ENCODE data around the gene ROGDI. TPM values are rescaled to one million over a fixed set of nuclear protein-coding genes. Genes with fewer than 3 reads are reported as not detected.
A peak's percentile ranks its signal among the peaks of the same experiment; 100 is the strongest.

Gene ROGDI
- total and polyA plus RNA-seq, 9 of the 15 experiments (the other 6 are each of a cell fraction or from before 2014, with no cell fraction given): 0.97 to 37.3 (median 16.5) TPM

DNA sequence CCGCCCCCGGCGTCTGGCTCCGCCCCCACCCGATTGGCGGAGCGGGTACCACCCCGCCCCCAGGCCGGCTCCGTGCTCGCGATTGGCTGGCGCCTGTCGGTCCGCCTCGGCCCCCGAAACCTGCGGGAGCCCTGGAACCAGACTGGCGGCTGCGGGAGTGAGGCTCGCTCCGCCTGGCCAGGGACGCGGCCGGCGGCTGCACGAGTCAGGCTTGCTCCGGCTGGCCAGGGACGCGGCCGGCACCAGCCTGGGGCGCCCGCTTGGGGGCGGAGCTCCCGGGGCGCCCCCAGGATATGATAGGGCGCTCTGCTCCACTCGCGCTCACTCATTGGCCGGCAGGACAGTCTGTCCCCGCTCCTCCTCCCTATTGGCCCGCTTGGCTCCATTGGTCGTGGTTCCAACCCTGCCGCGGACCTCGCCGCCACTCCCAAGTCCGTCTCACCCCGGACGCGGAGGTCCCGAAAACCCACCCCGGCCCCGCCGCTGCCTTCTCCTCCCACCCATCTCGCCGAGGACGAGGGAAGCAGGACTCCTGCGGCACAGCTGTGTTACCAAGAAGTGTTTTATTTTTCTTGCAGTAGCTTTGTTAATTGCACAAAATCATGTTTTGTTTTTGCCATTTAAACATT is 340 bp upstream of the ROGDI start (continued):
- TF ChIP-seq, protein P1, sequence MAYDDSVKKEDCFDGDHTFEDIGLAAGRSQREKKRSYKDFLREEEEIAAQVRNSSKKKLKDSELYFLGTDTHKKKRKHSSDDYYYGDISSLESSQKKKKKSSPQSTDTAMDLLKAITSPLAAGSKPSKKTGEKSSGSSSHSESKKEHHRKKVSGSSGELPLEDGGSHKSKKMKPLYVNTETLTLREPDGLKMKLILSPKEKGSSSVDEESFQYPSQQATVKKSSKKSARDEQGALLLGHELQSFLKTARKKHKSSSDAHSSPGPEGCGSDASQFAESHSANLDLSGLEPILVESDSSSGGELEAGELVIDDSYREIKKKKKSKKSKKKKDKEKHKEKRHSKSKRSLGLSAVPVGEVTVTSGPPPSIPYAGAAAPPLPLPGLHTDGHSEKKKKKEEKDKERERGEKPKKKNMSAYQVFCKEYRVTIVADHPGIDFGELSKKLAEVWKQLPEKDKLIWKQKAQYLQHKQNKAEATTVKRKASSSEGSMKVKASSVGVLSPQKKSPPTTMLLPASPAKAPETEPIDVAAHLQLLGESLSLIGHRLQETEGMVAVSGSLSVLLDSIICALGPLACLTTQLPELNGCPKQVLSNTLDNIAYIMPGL (CRISPR knock-in tag; IDR thresholded peaks at IDR 0.05): no peak
- TF ChIP-seq, protein P2, sequence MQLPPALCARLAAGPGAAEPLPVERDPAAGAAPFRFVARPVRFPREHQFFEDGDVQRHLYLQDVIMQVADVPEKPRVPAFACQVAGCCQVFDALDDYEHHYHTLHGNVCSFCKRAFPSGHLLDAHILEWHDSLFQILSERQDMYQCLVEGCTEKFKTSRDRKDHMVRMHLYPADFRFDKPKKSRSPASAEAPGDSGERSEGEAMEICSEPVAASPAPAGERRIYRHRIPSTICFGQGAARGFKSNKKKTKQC (CRISPR knock-in tag; IDR thresholded peaks at IDR 0.05): no peak
- TF ChIP-seq ZNF668 (CRISPR knock-in tag; IDR thresholded peaks at IDR 0.05) (no peak), KLF6 (CRISPR knock-in tag; IDR thresholded peaks at IDR 0.05; ENCODE audit: borderline replicate concordance) (no peak), PCBP2 (IDR thresholded peaks at IDR 0.05; ENCODE audit: low read depth, low read length, poor library complexity, severe bottlenecking) (no peak), MAFF (IDR thresholded peaks at IDR 0.05; ENCODE audit: low read length) (no peak), SRSF1 (IDR thresholded peaks at IDR 0.05; ENCODE audit: low read depth, low read length) (0 out of 2 replicates have a peak, but pooled peaks have one; percentile 15), TAF9B (IDR thresholded peaks at IDR 0.05; ENCODE audit: partially characterized antibody) (no peak), CREB1 (IDR thresholded peaks at IDR 0.05) (no peak), CREB1 (CRISPR knock-in tag; IDR thresholded peaks at IDR 0.05) (peak; percentile 11; the same call in 1 of the 2 replicates), SMARCB1 (IDR thresholded peaks at IDR 0.05; ENCODE audit: insufficient read length, low read depth) (no peak), RBM34 (IDR thresholded peaks at IDR 0.05; ENCODE audit: borderline replicate concordance, insufficient read depth, low read length) (no peak), PURB (CRISPR knock-in tag; IDR thresholded peaks at IDR 0.05; ENCODE audit: low read depth) (no peak), ZNF436 (CRISPR knock-in tag; IDR thresholded peaks at IDR 0.05) (no peak), ZNF146 (CRISPR knock-in tag; IDR thresholded peaks at IDR 0.05; ENCODE audit: unreplicated experiment) (no peak), ZFP30 (CRISPR knock-in tag; IDR thresholded peaks at IDR 0.05; ENCODE audit: borderline replicate concordance) (no peak), PYGO2 (tag; IDR thresholded peaks at IDR 0.05) (no peak), ETV6 (IDR thresholded peaks at IDR 0.05; ENCODE audit: borderline replicate concordance in 1 of 2, low read depth in 2 of 2, low read length in 1 of 2) (no peak), ETV6 (CRISPR knock-in tag; IDR thresholded peaks at IDR 0.05; ENCODE audit: borderline replicate concordance) (no peak)
- TF ChIP-seq, protein P3, sequence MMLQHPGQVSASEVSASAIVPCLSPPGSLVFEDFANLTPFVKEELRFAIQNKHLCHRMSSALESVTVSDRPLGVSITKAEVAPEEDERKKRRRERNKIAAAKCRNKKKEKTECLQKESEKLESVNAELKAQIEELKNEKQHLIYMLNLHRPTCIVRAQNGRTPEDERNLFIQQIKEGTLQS (IDR thresholded peaks at IDR 0.05): no peak
- TF ChIP-seq, protein P3 (CRISPR knock-in tag; conservative IDR thresholded peaks at IDR 0.05): no peak
- TF ChIP-seq, protein P4, sequence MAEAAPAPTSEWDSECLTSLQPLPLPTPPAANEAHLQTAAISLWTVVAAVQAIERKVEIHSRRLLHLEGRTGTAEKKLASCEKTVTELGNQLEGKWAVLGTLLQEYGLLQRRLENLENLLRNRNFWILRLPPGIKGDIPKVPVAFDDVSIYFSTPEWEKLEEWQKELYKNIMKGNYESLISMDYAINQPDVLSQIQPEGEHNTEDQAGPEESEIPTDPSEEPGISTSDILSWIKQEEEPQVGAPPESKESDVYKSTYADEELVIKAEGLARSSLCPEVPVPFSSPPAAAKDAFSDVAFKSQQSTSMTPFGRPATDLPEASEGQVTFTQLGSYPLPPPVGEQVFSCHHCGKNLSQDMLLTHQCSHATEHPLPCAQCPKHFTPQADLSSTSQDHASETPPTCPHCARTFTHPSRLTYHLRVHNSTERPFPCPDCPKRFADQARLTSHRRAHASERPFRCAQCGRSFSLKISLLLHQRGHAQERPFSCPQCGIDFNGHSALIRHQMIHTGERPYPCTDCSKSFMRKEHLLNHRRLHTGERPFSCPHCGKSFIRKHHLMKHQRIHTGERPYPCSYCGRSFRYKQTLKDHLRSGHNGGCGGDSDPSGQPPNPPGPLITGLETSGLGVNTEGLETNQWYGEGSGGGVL (CRISPR knock-in tag; IDR thresholded peaks at IDR 0.05): no peak

Data from K562 (cell line).